SK-N-SH (cell line): Measurements from ENCODE around the gene HIGD2B. TPM values are rescaled to one million over a fixed set of nuclear protein-coding genes. Genes with fewer than 3 reads are reported as not detected.
A peak's percentile ranks its signal among the peaks of the same experiment; 100 is the strongest.

ENCODE experiments used
- CTCF ChIA-PET: fragments of 300-600, 350-600 bp; formaldehyde crosslinking; extraction: SDS; loops from one replicate; lab custom pipeline; 2021; lab: Yijun Ruan, JAX
- POLR2A ChIA-PET: fragments of 350-600 bp; sonication (Branson Sonifier 250); formaldehyde crosslinking; extraction: SDS; loops from one replicate; lab custom pipeline; 2020; ENCODE audit warnings: antibody characterized with exemption, inconsistent platforms; lab: Yijun Ruan, JAX
- DNase-seq: peaks from one replicate; pipeline ENCODE4 v3.0.0; 2012
- H2AFZ ChIP-seq: fragments of 200-600 bp; sonication (generic); 2 replicates; pipeline ENCODE4 v1.8.1; 2016; ENCODE audit warnings: antibody characterized with exemption, mild to moderate bottlenecking, low read depth
- H3F3A ChIP-seq: fragments of 200-600 bp; sonication (generic); replicated peaks from 2 replicates; pipeline ENCODE3; 2016; ENCODE audit warnings: antibody characterized with exemption, mild to moderate bottlenecking; ENCODE audit not compliant: insufficient read depth
- H3K27ac ChIP-seq, 2 experiments: fragments of 200-500 bp in 1 of 2; fragments of 200-600 bp in 1 of 2; sonication (Bioruptor generic) in 1 of 2; sonication (generic), shearing (Covaris generic) in 1 of 2; 2 replicates each; pipeline versions ENCODE4 v1.5.1 to v1.6.1; 2014 to 2016; ENCODE audit warnings: low read depth in 2 of 2, inconsistent platforms in 1 of 2, low read length in 1 of 2, mild to moderate bottlenecking in 1 of 2, mixed read lengths in 1 of 2
- H3K27me3 ChIP-seq: fragments of 200-600 bp; sonication (generic), shearing (Covaris generic); 2 replicates; pipeline ENCODE4 v1.6.1; 2016; ENCODE audit warnings: mixed run types; ENCODE audit not compliant: insufficient read depth
- H3K36me3 ChIP-seq, 2 experiments: fragments of 200-500 bp in 1 of 2; fragments of 200-600 bp in 1 of 2; sonication (Bioruptor generic) in 1 of 2; sonication (generic) in 1 of 2; replicated peaks in 1 of 2; 2 replicates each; pipeline versions ENCODE3 to v1.5.1; 2014 to 2016; ENCODE audit warnings: low read length in 1 of 2, mild to moderate bottlenecking in 1 of 2; ENCODE audit not compliant: insufficient read depth in 2 of 2, control insufficient read depth in 1 of 2
- H3K4me1 ChIP-seq, 2 experiments: fragments of 200-500 bp in 1 of 2; fragments of 200-600 bp in 1 of 2; sonication (Bioruptor generic) in 1 of 2; sonication (generic), shearing (Covaris generic) in 1 of 2; 2 replicates each; pipeline versions ENCODE4 v1.5.1 to v1.6.1; 2014 to 2016; ENCODE audit warnings: low read depth in 1 of 2, low read length in 1 of 2, mixed run types in 1 of 2; ENCODE audit not compliant: insufficient read depth in 2 of 2, control insufficient read depth in 1 of 2
- H3K4me2 ChIP-seq: fragments of 200-600 bp; sonication (generic), shearing (Covaris generic); 2 replicates; pipeline ENCODE4 v1.6.1; 2017; ENCODE audit warnings: mixed run types
- H3K4me3 ChIP-seq, 2 experiments: fragments of 200-500 bp in 1 of 2; fragments of 200-600 bp in 1 of 2; sonication (Bioruptor generic) in 1 of 2; sonication (generic), shearing (Covaris generic) in 1 of 2; 2 replicates each; pipeline versions ENCODE4 v1.5.1 to v1.8.1; 2014 to 2016; ENCODE audit warnings: low read depth in 2 of 2, inconsistent platforms in 1 of 2, low read length in 1 of 2, mild to moderate bottlenecking in 1 of 2, mixed read lengths in 1 of 2, moderate library complexity in 1 of 2
- H3K79me2 ChIP-seq: fragments of 200-600 bp; sonication (generic); 2 replicates; pipeline ENCODE4 v1.8.1; 2017; ENCODE audit warnings: mild to moderate bottlenecking; ENCODE audit not compliant: insufficient read depth
- H3K9ac ChIP-seq: fragments of 200-600 bp; sonication (generic); 2 replicates; pipeline ENCODE4 v1.6.1; 2017; ENCODE audit warnings: mixed run types
- H3K9me2 ChIP-seq: fragments of 200-600 bp; sonication (generic); 2 replicates; pipeline ENCODE4 v1.6.1; 2017; ENCODE audit warnings: mixed run types
- H3K9me3 ChIP-seq: fragments of 200-600 bp; sonication (generic); 2 replicates; pipeline ENCODE4 v1.6.1; 2017; ENCODE audit warnings: mixed run types, mild to moderate bottlenecking, moderate library complexity
- H4K20me1 ChIP-seq: fragments of 200-600 bp; sonication (generic); 2 replicates; pipeline ENCODE4 v1.6.1; 2017; ENCODE audit warnings: mild to moderate bottlenecking, mixed run types; ENCODE audit not compliant: insufficient read depth
- CHD2 ChIP-seq: fragments of 150-350 bp; IDR thresholded peaks from 2 replicates; pipeline ENCODE4 v1.6.1; 2018; ENCODE audit warnings: low read length; ENCODE audit not compliant: partially characterized antibody
- ELF1 ChIP-seq: IDR thresholded peaks from 2 replicates; pipeline ENCODE4 v1.4.0; 2012
- EP300 ChIP-seq, 2 experiments: IDR thresholded peaks; 2 replicates each; pipeline versions ENCODE4 v1.4.0 to v1.6.1; 2012; ENCODE audit warnings: borderline replicate concordance in 1 of 2, low read depth in 1 of 2, low read length in 1 of 2
- FOSL2 ChIP-seq: IDR thresholded peaks from 2 replicates; pipeline ENCODE4 v1.4.0; 2012; ENCODE audit warnings: low read depth, mild to moderate bottlenecking, moderate library complexity, borderline replicate concordance
- GATA2 ChIP-seq: sonication (generic); formaldehyde crosslinking; IDR thresholded peaks from 2 replicates; pipeline ENCODE4 v1.5.0; 2020; ENCODE audit warnings: mild to moderate bottlenecking, missing genetic modification reagents
- MXI1 ChIP-seq: IDR thresholded peaks from 2 replicates; pipeline ENCODE4 v1.6.1; 2012; ENCODE audit warnings: mild to moderate bottlenecking, low read depth, low read length, improper control_type of control experiment
- PBX3 ChIP-seq: IDR thresholded peaks from 2 replicates; pipeline ENCODE4; 2012
- POLR2AphosphoS5 ChIP-seq: IDR thresholded peaks from 2 replicates; pipeline ENCODE4 v1.6.1; 2012; ENCODE audit warnings: low read depth, low read length
- RFX5 ChIP-seq: IDR thresholded peaks from 2 replicates; pipeline ENCODE4 v1.6.1; 2012; ENCODE audit warnings: mild to moderate bottlenecking, improper control_type of control experiment, low read length
- RXRA ChIP-seq: IDR thresholded peaks from 2 replicates; pipeline ENCODE4 v1.4.0; 2012; ENCODE audit warnings: low read depth, mild to moderate bottlenecking, borderline replicate concordance
- TAF1 ChIP-seq: IDR thresholded peaks from 2 replicates; pipeline ENCODE4 v1.6.1; 2012; ENCODE audit warnings: low read depth, mild to moderate bottlenecking, low read length, moderate library complexity, borderline replicate concordance
- TCF12 ChIP-seq: IDR thresholded peaks from 2 replicates; pipeline ENCODE4 v1.4.0; 2012
- TEAD4 ChIP-seq: IDR thresholded peaks from 2 replicates; pipeline ENCODE4 v1.4.0; 2012; ENCODE audit warnings: mild to moderate bottlenecking, borderline replicate concordance; ENCODE audit not compliant: insufficient read depth
- USF2 ChIP-seq: fragments of 150-350 bp; IDR thresholded peaks from 2 replicates; pipeline ENCODE4 v1.6.1; 2017; ENCODE audit warnings: antibody characterized with exemption, low read length, low read depth, borderline replicate concordance
- ZBTB33 ChIP-seq: IDR thresholded peaks from 2 replicates; pipeline ENCODE4 v1.4.0; 2012; ENCODE audit warnings: low read depth, borderline replicate concordance
- WGBS: methylation state at CpG from one replicate; pipeline ENCODE4 v1.1.6; 2017; ENCODE audit warnings: low lambda C conversion rate; 5-methylcytosine and 5-hydroxymethylcytosine counted together
- polyA plus RNA-seq, 3 experiments: library from polyadenylated mRNA; depleted of rRNA; stranded (reverse); fragments of >200 nt; gene quantifications; 2 replicates each; pipeline ENCODE4 v1.2.3, GENCODE V29; 2012
- TF ChIP-seq, protein P1 (sequence below): IDR thresholded peaks from 2 replicates; pipeline ENCODE4 v1.4.0; 2012; ENCODE audit warnings: low read depth

HIGD2B gene
- polyA plus RNA-seq, 1 of the 3 experiments (the other 2 are of a cell fraction) = not detected

DNA sequence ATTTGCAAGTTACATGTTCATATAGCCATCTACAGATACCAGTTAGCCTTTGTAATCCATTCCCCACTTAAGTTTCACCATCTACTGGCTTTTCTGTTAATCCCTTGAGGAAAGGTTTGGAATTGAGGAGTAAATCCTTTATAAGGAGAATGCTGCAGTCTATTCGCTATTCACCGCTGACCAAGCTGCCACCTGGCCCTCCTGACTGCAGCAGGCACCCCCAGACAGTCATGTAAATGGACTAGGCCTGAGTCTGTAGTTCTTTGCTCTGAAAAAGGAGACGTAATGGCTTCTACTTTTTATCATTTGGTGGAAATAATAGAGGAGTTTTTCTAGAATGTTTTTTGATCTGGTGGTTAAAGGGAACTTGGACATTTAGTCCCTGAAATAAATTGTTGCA, 3.2 kb downstream of the HIGD2B start:
- TF ChIP-seq FOSL2 = no peak
- TF ChIP-seq TEAD4 = no peak
- no peak for TF ChIP-seq PBX3
- no peak for TF ChIP-seq ZBTB33
- TF ChIP-seq, protein P1, sequence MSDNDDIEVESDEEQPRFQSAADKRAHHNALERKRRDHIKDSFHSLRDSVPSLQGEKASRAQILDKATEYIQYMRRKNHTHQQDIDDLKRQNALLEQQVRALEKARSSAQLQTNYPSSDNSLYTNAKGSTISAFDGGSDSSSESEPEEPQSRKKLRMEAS = no peak
- no peak for TF ChIP-seq TAF1
- TF ChIP-seq POLR2AphosphoS5 = no peak
- TF ChIP-seq EP300 (IDR thresholded peaks at IDR 0.05; ENCODE audit: borderline replicate concordance in 1 of 2, low read depth in 1 of 2, low read length in 1 of 2) = no peak
- TF ChIP-seq ELF1 = no peak
- TF ChIP-seq RFX5 = no peak
- TF ChIP-seq GATA2 (CRISPR knock-in tag) = no peak
- TF ChIP-seq MXI1 = no peak
- no peak for TF ChIP-seq RXRA
- no peak for TF ChIP-seq TCF12
- no peak for TF ChIP-seq USF2
- no peak for TF ChIP-seq CHD2
- Histone ChIP-seq H3K4me3 (no peak overlapping the region), H3K4me1 (peaks cover 3 to 5% of the 10 kb centered on the region in 2 experiments; a peak in 3 of 4 replicates), H3K9me3 (no peaks in the 10 kb centered on the region), H3K9me2 (no peaks in the 10 kb centered on the region), H3K4me2 (no peak overlapping the region), H3K36me3 (no peaks in the 10 kb centered on the region), H3K79me2 (peaks cover 6% of the 10 kb centered on the region; the same call in 1 of the 2 replicates), H4K20me1 (no peaks in the 10 kb centered on the region), H3K27ac (no peak overlapping the region), H3F3A (peaks cover 17% of the 10 kb centered on the region), H3K9ac (no peak overlapping the region), H3K27me3 (peaks cover 21% of the 10 kb centered on the region; the same call in 1 of the 2 replicates), H2AFZ (peak overlapping the region; percentile 2; the same call in 1 of the 2 replicates)
- POLR2A ChIA-PET = interaction anchor here (0.6 kb wide), 1 partner anchor 82 kb away, joined by 4 read pairs; no protein-coding TSS in a partner anchor
- DNase-seq = no peak
- WGBS = 95% methylated on average over 3 of the region's 3 CpGs
- CTCF ChIA-PET = no interaction called here
